ENCODE data around the gene PDK1.
"Not testable (repeated sequence)": the region's sequence is repeated elsewhere in the genome, so short reads cannot be mapped to it uniquely, and the experiment has no call there.

The PDK1 gene

DNA sequence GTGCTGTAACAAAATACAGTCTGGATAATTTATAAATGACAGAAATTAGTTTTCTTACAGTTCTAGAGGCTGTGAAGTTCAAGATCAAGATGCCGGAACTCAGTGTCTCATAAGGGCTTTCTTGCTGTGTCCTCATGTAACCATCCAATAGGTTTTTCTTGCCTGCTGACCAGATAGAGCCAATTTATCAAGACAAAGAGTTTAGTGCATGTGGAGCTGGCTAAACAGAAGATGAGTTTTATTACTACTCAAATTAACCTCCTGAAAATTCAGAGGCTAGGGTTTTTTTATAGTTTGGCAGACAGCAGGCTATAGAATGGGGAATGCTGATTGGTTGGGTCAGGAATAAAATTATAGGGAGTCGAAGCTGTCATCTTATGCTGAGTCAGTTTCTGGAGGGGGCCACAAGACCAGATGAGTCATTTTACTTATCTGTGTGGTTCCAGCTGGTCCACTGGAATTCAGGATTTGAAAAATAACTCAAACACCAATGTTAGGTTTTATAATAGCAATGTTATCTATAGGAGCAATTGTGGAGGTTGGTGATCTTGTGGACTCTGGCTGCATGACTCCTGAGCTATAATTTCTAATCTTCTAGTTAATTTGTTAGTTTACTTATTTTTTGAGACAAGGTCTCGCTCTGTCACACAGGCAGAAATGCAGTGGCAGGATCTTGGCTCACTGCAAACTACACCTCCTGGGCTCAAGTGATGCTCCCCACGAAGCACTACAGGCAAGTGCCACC is 3.2 kb upstream of the PDK1 start:
- DNase-seq (ENCODE audit: low spot score): no peak

DNA sequence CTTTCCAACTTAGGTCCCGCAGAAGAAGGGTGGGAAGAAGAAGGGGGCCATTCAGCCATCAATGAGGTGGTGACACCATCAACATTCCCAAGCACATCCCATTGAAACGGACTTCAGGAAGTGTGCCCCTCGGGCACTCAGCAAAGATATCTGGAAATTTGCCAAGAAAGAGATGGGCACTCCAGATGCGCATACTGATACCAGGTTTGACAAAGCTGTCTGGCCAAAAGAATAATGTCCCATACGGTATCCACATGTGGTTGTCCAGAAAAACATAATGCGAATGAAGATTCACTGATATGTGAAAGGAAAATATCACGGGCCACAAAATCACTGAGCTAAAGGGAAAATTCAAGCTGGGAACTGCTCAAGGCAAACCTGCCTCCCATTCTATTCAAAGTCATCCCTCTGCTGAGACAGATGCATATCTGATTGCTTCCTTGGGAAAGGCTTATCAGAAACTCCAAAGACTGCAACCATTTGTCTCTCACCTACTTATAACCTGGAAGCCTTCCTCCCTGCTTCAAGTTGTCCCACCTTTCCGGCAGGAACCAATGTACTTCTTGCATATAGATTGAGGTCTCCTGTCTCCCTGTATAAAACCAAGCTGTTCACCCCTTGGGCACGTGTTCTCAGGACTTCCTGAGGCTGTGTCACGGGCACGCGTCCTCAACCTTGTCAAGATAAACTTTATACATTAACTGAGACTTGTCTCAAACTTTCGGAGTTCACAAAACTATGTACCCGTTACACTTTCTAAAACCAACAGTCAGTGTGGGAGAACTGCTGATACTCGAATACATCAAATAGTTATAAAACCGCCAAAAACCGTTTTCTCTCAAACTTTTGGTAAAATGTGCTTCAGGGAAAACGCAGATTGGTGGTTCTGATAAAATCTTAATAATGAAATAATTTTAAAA is 1.3 kb upstream of the PDK1 start:
- no peak for DNase-seq (ENCODE audit: low spot score)

DNA sequence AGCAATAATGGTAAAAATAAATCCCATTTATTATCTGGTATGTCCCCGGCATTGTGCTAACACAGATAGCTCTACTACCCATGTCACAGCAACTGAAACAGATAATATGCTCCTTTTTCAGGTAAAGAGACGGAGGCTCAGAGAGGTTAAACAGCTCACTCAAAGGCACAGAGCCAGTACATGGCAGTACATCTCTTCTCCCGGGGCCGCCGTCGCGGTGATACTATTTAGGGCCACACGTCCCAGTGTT is 693 bp upstream of the PDK1 start:
- no peak for DNase-seq (ENCODE audit: low spot score)

DNA sequence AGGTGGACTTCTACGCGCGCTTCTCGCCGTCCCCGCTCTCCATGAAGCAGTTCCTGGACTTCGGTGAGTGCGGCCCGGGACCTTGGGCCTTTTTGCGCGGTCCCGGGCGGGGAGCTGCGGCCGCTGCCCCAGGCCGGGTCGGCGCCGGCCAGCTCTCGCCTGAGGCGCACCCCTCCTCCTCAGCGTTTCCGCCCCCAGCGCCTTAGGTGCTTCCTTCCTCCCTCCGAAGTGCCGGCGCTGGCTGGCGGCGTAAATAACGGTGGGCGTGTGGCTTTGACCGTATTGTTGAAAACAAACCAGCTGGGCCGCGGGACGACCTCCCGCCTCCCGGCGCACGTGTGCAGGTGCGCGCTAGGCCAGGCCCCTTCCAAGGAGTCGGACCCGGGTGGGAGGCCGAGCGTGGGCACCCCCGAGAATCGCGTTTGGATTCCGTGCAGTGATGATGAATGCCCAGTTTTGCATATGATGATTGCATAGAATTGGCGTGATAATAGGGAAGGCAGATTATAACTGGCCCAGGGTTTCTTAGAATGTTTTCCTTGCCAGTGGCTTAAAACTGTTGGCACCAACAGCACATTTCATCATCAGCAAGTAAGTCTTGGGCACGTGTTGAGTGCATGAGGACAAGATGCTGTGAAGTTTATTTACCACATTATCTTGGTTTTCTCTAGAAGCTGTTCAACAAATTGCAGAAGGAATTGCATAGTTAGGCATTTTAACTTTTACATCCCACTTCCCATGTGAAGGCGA is 569 bp downstream of the PDK1 start:
- peak; percentile 50 for DNase-seq (ENCODE audit: low spot score)

DNA sequence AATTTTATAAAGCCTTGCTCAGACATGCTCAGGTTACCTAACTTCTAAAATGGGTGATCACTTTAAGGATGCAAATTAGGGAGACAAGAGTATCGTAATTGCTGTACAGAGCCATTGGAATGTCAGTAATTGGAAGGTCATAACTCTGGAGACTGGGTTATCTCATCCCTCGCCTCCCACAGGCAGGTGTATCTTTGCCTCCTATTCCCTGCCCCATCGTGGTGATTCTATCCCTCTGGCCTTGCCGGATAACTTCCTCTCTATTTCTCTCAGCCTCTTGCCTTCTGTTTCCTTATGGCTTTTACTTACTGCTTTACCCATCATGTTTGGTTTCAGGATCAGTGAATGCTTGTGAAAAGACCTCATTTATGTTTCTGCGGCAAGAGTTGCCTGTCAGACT is 2.5 kb downstream of the PDK1 start:
- no peak for DNase-seq (ENCODE audit: low spot score)

DNA sequence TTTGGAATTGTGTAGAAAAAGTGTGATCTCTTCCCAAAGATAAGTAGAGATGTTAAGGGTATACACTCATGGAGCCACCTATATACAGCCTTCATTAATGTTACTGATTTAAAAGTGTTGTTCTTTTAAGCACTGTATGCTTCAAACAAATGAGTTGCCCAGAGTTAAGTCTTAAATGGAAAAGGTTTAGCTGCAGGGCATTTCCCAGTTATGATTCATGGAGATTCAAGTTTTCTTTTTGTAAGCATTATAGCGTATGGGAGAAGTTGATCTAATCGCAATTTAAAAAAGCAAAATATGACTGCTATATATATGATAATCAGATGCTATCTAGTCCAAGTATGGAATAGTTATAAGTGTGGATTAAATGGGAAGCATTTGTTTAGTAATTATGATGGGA is 4.8 kb downstream of the PDK1 start:
- DNase-seq (ENCODE audit: low spot score): no peak

DNA sequence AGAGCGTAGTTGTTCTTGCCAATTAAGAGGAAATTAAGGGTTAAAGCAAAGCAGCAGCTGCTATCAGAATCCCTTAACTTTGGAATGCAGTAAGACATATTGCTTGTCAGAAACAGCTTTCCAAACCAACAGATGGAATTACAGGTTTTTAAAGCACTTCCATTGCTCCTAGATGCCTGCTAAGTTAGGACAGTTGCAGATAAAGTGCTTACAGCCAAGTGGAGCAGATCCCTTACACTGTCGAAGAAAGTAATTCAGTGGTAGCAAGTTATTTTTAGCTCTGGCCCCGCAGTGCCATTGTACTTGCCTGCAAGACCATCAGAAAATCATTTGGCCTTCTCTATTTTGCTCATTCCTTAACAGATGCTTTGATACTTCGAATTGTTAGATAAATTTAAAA is 5.4 kb downstream of the PDK1 start:
- DNase-seq (ENCODE audit: low spot score): no peak

DNA sequence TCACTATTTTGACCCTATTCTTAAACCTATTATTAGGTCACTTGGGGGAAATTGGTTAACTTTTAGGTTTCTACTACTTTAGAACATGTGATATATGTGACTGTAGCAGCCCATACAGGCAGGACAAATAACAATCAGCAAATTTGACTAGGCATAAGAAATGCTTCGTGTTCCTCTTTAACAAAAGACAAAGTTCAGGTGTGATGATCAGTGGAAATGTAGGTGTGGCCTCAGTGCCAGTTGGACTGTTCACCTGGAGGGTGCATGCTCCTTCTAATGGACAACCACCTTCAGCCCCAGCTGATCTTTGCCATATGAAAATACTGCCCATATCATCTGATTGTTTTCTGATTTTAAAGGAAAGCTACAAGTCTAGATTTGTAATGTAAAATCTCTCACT is 6.4 kb downstream of the PDK1 start:
- no peak for DNase-seq (ENCODE audit: low spot score)

DNA sequence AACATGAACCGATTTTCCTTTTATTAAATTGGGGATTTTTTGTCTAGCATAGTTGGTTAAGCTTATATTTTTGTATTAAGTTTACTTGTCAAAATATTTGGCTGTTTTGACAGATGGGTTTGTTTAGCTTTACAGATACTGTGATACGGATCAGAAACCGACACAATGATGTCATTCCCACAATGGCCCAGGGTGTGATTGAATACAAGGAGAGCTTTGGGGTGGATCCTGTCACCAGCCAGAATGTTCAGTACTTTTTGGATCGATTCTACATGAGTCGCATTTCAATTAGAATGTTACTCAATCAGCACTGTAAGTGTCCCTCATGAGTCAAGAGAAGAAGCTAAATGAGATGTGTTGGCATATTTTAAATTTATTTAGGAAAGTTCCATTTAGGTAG is 8.5 kb downstream of the PDK1 start:
- DNase-seq (ENCODE audit: low spot score): no peak

DNA sequence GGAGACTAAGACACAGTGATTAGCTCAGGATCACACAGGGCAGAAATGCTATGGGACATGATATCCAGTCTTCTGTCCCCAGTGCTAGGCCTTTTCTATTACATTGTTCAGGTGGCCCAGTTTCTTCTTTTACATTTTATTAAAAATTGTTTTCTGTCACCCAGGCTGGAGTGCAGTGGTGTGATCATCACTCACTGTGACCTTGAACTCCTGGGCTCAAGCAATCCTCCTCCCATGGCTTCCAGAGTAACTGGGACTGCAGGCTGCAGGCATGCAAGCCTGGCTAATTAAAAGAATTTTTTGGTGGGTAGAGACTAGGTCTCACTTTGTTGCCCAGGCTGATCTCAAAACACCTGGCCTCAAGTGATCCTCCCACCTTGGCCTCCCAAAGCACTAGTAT is 15.4 kb downstream of the PDK1 start:
- no peak for DNase-seq (ENCODE audit: low spot score)

DNA sequence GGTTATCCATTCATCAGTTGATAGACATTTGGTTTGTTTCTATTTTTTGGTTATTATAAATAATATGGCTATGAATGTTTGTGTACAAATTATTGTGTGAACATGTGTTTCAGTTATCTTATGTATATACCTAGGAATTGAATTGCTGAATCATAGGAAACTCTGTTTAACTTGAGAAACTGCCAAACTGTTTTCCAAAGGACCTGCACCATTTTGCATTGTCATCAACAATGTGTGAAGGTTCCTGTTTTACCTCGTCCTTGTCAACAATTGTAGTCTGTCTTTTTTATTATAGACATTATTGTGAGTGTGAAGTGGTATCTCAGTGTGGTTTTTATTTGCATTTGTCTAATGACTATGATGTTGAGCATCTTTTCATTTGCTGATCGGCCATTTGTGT is 17.1 kb downstream of the PDK1 start:
- no peak for DNase-seq (ENCODE audit: low spot score)

DNA sequence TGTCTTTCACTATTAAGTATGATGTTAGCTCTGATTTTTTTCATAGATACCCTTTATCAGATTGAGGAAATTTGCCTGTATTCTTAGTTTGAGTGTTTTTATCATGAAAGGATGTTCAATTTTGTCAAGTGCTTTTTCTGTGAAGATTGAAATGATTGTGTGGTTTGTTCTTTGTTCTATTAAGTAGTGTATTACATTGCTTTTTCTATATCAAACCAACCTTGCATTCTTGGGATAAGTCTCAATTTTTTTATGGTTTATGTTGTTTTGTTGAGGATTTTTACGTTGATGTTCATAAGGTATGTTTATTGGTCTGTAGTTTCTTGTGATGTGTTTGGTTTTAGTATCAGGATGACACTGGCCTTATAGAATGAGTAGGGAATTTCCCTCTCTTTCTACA is 19.1 kb downstream of the PDK1 start:
- DNase-seq (ENCODE audit: low spot score): no peak

DNA sequence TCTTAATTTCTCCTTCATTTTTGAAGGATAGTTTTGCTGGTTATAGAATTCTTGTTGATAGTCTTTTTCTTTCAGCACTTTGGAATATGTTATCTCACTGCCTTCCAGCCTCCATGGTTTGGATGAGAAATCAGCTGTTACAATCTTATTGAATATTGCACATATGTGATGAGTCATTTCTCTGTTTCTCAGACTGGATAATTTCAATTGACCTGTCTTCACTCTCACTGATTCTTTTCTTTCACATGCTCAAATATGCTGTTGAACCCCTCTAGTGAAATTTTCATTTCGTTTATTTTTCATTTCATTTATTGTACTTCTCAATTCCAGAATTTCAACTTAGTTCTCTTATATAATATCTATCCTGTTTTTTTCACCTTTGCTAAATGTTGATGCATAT is 22.2 kb downstream of the PDK1 start:
- DNase-seq (ENCODE audit: low spot score): no peak

DNA sequence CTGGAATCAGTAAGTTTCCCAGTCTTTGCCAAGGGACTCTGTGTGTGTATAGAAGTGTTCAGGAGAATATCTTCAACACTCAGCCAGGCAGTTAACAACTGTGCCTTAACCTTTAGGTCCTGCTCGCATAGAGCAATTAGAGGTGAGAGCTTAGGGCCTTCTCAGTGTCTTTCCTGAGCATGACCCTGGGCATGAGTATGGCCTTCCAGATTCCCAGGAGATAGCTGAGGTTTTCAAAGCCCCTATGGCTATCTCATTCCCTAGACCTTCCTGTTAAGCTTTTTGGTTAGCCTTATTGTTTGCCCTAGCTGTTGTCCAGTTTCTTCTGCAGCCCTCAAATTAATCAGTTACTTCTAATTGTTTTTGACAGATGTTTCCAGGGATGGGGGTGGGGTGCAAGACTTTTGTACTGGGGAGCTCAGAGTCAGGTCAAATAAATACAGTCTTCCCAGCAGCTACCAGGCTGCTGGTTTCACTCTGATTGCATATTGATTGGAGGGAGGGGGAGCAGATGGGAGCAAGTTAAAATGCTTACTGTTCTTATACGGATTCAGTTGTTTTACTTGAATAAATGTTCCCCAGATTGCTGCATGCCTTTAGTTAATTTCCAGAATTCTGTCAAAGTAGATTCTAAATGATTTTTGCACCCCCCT is 23.1 kb downstream of the PDK1 start:
- DNase-seq (ENCODE audit: low spot score): no peak

DNA sequence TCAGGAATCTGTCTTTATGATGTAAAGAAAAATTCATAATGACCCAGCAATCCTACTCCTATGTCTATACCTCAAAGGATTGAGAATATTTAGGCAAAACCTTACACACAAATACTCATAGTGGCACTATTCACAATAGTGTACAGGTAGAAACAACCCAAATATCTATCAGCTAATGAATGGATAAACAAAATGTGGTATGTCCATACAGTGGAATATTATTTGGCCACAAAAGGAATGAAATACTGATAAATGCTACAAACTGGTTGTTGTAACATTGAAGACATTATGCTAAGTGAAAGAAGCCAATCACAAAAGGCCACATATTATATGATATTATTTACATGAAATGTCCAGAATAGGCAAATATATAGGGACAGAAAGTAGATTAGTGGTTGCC is 24.7 kb downstream of the PDK1 start:
- DNase-seq (ENCODE audit: low spot score): no peak

DNA sequence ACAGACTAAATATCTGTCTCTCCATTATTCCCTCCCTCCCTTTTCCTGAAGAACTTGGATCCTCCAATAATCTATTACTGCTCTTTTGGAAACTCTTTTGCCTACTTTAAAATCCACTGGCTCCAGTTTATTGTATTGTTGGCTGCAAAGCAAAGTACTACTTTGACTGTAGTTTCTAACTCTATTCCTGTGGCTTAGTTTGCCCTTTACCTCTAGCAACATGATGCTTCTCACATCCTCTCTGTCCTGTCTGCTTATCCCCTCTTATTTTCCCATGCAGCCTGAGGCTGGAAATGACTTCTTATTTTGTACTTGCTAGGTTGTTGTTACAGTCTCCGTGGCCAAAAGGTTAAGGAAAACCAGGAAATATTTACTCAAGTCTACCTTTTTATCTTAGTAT is 26.8 kb downstream of the PDK1 start:
- DNase-seq (ENCODE audit: low spot score): no peak

DNA sequence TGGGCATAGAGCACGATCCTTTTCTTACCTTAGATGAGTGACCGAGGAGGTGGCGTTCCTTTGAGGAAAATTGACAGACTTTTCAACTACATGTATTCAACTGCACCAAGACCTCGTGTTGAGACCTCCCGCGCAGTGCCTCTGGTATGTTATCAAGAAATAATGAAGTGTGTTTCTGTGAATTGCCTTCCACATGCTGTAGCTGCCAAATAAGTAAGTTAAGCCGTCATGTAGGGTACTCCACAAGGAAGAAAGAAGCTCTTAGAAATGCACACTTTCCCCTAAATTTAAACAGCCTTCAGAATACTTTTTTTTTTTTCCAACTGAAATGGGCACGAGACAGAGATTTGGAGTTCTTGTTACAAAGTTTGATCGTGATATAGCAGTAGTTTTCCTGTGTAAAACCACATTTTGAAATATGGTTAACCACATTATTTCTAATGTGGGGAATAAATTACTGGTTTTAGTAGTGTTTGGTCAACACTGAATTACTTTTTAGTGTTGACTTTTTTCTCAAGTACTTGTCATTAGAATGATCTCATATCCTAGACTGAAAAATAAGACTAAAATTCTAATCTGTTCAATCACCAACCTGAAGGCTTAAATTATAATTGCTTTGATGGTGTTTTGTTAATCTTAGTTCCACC is 30.5 kb downstream of the PDK1 start:
- DNase-seq (ENCODE audit: low spot score): no peak

DNA sequence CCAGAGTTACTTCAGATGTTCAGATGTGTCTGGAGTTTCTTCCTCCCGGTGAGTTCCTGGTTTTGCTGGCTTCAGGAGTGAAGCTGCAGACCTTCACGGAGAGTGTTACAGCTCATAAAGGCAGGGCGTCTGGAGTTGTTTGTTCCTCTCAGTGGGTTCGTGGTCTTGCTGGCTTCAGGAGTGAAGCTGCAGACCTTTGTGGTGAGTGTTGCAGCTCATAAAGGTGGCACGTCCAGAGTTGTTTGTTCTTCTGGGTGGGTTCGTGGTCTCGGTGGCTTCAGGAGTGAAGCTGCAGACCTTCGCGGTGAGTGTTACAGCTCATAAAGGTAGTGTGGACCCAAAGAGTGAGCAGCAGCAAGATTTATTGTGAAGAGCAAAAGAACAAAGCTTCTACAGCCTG is 31.3 kb downstream of the PDK1 start:
- not testable (repeated sequence) for DNase-seq (ENCODE audit: low spot score)

DNA sequence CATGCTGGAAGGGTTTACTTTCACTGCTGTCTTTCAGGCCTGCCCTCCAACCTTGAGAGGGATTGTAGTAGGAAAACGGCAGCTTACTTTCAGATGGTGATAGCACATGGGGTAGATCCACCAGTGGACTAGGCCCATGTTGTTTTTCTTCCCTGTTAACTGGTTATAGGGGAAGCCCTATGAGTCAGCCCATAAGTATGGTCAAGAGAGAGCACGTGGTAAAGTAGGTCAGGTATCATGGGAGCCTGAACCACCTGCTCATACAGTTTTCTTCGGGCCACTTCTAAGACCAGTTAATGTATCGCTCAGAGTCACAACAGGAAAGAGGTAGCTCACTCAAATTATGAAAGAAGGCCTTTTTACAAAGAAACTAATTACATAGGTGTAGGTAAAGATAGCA is 33.0 kb downstream of the PDK1 start:
- no peak for DNase-seq (ENCODE audit: low spot score)

DNA sequence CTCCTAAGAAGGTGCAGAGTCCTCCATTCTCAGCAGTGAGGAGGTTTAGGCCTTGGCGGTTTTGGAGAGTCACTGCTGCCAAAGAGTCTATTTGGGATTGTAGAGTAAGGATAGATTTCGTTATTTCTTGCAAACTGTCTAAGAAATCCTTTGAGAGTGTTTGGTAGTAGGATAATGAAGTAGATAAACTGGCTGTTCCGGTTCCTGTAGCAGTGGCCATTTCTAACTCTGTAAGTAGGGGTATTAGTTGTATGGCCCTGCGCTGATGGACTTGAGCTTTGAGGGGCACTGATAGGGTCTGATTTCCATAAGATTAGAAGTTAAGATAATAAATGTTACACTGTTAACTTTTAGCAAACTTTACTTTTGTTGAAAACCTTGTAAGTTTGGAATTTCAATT is 35.5 kb downstream of the PDK1 start:
- not testable (repeated sequence) for DNase-seq (ENCODE audit: low spot score)

DNA sequence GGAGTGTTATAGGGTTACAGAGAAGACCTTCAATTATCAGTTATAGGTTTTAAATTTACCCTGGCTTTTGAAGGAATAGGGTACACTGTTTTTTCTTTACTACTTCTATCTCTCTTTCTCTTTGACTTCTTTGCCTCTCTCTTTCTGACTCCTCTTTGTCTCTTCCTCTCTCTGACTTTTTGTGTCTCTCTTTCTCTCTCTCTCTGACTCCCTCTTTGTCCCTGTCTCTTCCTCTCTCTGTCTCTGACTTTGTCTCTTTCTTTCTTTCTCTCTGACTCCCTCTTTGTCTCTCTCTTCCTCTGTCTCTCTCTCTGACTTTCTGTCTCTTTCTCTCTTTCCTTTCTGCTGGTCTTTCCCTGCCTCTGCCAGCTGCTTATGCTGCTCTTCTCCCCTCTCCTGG is 36.3 kb downstream of the PDK1 start:
- not testable (repeated sequence) for DNase-seq (ENCODE audit: low spot score)

DNA sequence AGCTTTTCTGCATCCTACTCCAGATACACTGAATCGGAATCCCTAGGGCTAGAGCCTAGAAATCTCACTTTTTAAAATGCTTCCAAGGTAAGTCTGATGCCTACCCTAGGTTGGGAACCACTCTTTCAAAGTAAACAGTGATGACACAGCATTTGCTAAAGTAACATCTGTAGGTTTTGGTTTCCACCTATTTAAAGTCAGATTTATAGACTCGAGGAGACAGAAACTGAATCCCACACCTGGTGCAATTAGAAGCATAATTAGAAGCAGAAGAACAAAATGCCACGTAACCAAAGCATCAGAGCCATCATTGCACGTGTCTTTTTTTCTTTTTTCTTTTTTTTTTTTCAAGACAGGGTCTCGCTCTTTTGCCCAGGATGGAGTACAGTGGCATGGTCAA is 40.9 kb downstream of the PDK1 start:
- DNase-seq (ENCODE audit: low spot score): no peak
